OCI-LY3 (cell line): ENCODE results near the gene BLOC1S1.

Experiments used
- EZH2phosphoT487 ChIP-seq: fragments of 200-600 bp; shearing (Covaris generic); IDR thresholded peaks from 2 replicates; pipeline ENCODE4 v1.6.1; 2018; ENCODE audit warnings: antibody characterized with exemption, mixed run types, low read depth
- TF ChIP-seq, protein P1 (sequence below): fragments of 200-600, 300-600 bp; sonication (generic); IDR thresholded peaks from 2 replicates; pipeline ENCODE4 v1.5.1; 2014; ENCODE audit warnings: antibody characterized with exemption, low read length, low read depth

DNA sequence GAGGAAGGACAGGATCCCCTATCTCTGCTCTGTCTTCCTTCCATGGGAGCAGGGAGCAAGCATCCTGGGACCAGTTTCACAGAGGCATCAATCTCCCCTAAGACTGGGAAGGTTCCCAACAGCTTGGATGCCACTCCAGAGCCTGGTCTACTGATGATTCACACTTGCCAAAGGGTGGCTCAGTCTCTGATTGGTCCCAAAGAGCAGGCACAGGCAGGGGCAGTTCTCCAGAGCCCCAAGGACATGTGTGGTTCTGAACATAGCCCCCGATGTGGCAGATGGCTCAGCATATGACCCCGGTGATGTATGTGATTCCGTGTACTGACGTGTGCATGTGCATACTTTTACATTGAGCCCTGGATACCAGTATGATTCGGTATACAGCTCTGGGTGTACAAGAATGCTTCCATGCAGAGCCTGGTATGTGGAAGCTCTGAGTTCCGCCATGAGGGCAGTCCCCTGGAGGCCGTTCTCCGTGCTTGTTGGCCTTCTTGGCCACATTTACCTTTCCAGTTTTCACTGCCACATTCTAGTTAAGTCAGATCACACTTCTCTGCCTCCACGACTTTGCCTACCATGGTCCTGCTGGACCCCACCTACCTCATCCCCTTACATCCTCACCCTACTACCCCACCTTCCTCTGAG is 29.4 kb upstream of the BLOC1S1 start:
- TF ChIP-seq, protein P1, sequence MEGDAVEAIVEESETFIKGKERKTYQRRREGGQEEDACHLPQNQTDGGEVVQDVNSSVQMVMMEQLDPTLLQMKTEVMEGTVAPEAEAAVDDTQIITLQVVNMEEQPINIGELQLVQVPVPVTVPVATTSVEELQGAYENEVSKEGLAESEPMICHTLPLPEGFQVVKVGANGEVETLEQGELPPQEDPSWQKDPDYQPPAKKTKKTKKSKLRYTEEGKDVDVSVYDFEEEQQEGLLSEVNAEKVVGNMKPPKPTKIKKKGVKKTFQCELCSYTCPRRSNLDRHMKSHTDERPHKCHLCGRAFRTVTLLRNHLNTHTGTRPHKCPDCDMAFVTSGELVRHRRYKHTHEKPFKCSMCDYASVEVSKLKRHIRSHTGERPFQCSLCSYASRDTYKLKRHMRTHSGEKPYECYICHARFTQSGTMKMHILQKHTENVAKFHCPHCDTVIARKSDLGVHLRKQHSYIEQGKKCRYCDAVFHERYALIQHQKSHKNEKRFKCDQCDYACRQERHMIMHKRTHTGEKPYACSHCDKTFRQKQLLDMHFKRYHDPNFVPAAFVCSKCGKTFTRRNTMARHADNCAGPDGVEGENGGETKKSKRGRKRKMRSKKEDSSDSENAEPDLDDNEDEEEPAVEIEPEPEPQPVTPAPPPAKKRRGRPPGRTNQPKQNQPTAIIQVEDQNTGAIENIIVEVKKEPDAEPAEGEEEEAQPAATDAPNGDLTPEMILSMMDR = no peak
- no peak for TF ChIP-seq EZH2phosphoT487
